GM03348 (cell line): ENCODE data around the gene MSH3.
"Not testable (repeated sequence)": the region's sequence is repeated elsewhere in the genome, so short reads cannot be mapped to it uniquely, and the experiment has no call there.

Source experiments
- DNase-seq: peaks from one replicate; pipeline ENCODE4 v3.0.0; 2012; ENCODE audit warnings: low spot score

Gene MSH3

GRCh38 chr5:80656425-80656824 lies 2.0 kb downstream of the MSH3 start:
- DNase-seq: no peak

DNA sequence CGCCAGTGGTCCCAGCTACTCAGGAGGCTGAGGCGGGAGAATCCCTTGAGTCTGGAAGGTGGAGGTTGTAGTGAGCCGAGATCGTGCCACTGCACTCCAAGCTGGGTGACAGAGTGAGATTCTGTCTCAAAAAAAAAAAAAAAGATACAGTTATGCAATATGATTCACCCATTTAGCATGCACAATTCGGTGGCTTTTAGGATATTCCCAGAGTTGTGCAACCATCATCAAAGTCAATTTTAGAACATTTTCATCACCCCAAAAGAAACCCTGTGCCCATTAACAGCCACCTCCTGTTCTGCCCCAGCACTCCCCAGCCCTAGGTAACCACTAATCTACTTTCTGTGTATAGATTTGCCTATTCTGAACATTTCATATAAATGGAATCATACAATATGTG lies 4.7 kb downstream of the MSH3 start:
- DNase-seq: peak; percentile 27

DNA sequence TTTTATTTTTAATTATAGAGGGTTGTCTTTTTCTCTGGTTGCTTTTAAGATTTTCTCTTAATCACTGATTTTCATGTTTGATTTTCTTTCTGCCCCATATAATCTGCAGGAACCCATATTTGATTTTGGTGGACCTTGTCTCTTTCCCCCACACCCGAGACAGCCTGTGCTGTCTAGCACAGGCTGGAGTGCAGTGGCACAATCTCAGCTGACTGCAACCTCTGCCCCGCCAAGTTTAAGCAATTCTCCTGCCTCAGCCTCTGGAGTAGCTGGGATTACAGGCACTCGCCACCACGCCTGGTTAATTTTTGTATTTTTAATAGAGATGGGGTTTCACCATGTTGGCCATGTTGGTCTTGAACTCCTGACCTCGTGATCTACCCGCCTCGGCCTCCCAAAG lies 6.2 kb downstream of the MSH3 start:
- not testable (repeated sequence) for DNase-seq

DNA sequence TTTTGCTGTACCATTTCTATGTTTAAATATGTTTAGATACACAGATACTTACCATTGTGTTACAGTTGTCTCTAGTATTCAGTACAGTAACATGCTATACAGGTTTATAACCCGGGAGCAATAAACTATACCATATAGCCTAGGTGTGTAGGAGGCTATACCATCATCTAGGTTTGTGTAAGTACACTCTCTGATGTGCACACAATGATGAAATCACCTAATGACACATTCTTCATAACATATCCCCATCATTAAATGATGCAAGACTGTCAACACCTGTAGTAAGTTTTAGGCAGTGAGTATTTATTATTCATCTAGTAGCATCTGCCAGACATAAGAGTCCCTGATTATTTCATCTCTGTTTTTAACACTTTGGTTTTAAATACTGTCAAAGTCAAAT lies 7.7 kb downstream of the MSH3 start:
- no peak for DNase-seq

- no peak for DNase-seq
Measured at GRCh38 chr5:80665057-80665456, 10.6 kb downstream of the MSH3 start.

DNA sequence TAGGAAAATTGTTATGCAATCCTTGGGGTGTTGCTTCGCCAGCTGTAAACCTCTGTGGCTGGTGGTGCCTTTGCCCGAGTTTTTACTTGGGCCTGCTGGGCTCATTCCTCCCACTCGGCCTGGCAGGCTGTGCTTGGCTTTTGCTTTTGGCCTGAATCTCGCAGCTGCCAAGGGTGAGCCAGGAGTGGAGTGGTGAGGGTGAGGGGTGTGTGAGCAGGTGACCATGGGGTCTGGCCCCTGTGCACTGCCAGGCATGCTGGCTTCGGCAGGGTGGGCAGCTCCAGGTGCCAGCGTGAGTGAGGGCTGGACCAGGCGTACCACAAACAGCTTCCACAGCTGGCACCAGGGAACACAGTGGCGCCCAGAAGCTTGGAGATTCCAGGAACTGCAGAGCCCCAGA lies 12.9 kb downstream of the MSH3 start:
- DNase-seq: no peak

- DNase-seq: no peak
Measured at GRCh38 chr5:80668016-80668969, 13.8 kb downstream of the MSH3 start.

- peak; percentile 73 for DNase-seq
Measured at GRCh38 chr5:80672140-80672736, 17.8 kb downstream of the MSH3 start.

- no peak for DNase-seq
Measured at GRCh38 chr5:80676706-80677105, 22.3 kb downstream of the MSH3 start.

- DNase-seq: peak; percentile 34
Measured at GRCh38 chr5:80686757-80687156, 32.3 kb downstream of the MSH3 start.

- DNase-seq: no peak
Measured at GRCh38 chr5:80688648-80689420, 34.4 kb downstream of the MSH3 start.

- DNase-seq: no peak
Measured at GRCh38 chr5:80689627-80690026, 35.2 kb downstream of the MSH3 start.

DNA sequence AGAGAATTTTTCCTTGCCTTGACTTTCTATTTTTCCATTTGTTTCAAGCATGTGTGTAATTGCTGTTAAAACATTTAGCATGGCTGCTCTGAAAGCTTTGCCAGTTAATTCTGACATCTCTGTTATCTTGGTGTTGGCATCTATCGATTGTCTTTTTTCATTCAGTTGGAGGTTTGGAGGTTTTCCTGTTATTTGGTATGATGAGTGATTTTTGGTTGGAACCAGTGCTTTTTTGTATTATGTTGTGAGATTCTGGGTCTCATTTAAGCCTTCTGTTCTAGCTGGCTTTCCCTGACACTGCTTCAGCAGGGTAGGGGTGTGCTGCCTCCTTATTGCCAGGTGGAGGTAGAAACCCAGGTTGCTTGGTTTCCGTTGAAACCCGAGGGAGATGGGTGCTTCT lies 41.2 kb downstream of the MSH3 start:
- DNase-seq: no peak

DNA sequence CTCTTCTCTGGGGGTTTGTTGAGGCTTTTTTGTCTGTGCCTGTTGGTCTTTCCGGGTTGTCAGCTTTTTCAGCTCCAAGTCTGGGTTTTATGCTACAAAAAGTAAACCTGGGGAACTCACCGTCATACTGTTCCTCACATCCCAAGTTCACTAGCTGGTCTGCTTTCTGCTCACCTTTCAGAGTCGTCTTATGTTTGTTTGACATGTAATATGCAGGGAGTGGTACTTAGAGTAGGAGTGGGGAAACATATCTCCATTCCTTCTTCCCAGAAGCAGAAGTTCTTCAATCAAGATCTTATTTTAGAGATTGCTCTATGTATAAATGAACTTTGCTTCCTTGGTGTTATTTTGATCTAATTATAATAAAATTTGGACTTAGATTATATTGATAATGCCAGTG lies 42.0 kb downstream of the MSH3 start:
- no peak for DNase-seq

DNA sequence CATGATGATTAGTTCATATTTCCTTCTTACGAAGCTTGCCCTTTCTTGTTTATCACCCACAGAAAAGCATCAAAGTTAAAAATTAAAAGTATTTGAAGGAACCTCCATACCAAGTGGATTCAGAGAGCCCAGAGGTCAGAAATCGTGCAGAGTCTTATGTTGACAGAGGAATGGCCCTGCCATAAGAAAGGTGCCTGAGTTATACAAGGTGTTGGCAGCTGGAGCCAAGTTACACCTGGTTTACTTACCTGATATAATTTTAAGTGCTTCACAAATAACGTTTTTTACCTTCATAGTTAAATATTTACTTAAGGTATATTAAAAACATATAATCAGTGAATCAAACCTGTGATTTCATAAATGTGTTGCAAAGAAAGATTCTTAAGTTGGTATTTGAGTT lies 42.6 kb downstream of the MSH3 start:
- DNase-seq: no peak

- no peak for DNase-seq
Measured at GRCh38 chr5:80698369-80698768, 43.9 kb downstream of the MSH3 start.

DNA sequence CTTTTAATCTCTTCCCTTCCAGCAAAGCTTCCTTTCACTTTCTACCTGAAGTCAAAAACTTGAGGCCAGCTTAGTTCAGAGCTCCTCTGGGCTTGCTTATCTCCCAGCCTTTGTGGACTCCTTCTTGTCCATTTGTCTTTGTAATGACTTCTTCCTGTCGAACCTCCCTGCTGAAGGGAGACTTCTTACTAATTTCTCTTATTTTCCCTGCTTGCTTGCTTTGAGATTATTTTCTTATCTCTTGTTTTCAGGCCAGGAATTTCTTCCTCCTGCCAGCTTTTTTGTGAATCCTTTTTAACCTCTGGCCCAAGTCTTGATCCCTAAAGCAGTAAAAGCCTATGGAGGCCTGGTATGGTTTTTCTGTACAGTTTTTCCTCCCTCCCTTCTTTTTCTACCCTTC lies 47.1 kb downstream of the MSH3 start:
- DNase-seq: no peak

- no peak for DNase-seq
Measured at GRCh38 chr5:80703291-80703690, 48.8 kb downstream of the MSH3 start.

GRCh38 chr5:80703747-80704146 lies 49.3 kb downstream of the MSH3 start:
- DNase-seq: no peak

GRCh38 chr5:80704221-80704620 lies 49.8 kb downstream of the MSH3 start:
- DNase-seq: no peak

GRCh38 chr5:80705216-80705769 lies 50.8 kb downstream of the MSH3 start:
- no peak for DNase-seq

DNA sequence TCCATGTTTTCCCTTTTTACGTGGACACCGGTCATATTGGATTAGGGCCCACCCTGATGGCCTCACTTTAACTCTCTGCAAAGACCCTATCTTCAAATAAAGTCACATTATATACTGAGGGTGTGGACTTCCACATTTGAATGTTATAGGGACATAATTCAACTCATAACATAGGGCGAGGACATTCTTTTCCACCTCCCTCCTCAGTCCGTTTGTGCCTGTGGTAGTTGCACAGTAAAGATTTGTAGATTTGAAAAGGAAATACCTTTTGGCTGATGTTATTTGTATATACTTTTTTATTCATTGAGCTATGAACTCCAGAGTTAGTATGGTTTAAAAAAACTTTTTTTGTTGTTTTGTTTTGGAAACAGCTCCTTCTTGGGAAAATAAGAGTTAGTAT lies 51.3 kb downstream of the MSH3 start:
- DNase-seq: no peak
